CD14-positive monocyte (primary cell): ENCODE results near the gene MPL. TPM values are rescaled to one million over a fixed set of nuclear protein-coding genes. Genes with fewer than 3 reads are reported as not detected.

Source experiments
- DNase-seq, 3 donors: peaks; one replicate each; pipeline ENCODE4 v3.0.0-alpha.2; 2011 to 2022
- H2AFZ ChIP-seq: 2 replicates; pipeline ENCODE4 v1.6.0; 2012; ENCODE audit warnings: mild to moderate bottlenecking, low read depth, low read length, inconsistent platforms; ENCODE audit not compliant: insufficient read depth, poor library complexity, severe bottlenecking
- H3K27ac ChIP-seq, 2 donors: 1 replicate in 1 of 2; 2 replicates in 1 of 2; pipeline ENCODE4 v1.5.1; 2012 to 2013; ENCODE audit warnings: low read length in 2 of 2, control low read depth in 1 of 2, inconsistent platforms in 1 of 2, low read depth in 1 of 2, mild to moderate bottlenecking in 1 of 2
- H3K27me3 ChIP-seq, 2 donors: one replicate each; pipeline versions ENCODE4 v1.6.0 to v1.6.1; 2011 to 2013; ENCODE audit warnings: low read length in 2 of 2; ENCODE audit not compliant: control insufficient read depth in 2 of 2, insufficient read depth in 2 of 2
- H3K36me3 ChIP-seq, 2 donors: replicated peaks in 1 of 2; 1 replicate in 1 of 2; 2 replicates in 1 of 2; pipeline versions ENCODE4 v1.5.1 to v1.6.1; 2012 to 2013; ENCODE audit warnings: low read length in 2 of 2, control low read depth in 1 of 2, inconsistent platforms in 1 of 2, mild to moderate bottlenecking in 1 of 2; ENCODE audit not compliant: insufficient read depth in 2 of 2, control insufficient read depth in 1 of 2
- H3K4me1 ChIP-seq, 2 donors: 1 replicate in 1 of 2; 2 replicates in 1 of 2; pipeline versions ENCODE4 v1.5.1 to v1.6.1; 2012 to 2013; ENCODE audit warnings: low read length in 2 of 2, control low read depth in 1 of 2, inconsistent platforms in 1 of 2, mild to moderate bottlenecking in 1 of 2, moderate library complexity in 1 of 2; ENCODE audit not compliant: insufficient read depth in 2 of 2, control insufficient read depth in 1 of 2
- H3K4me2 ChIP-seq: replicated peaks from 2 replicates; pipeline ENCODE3; 2012; ENCODE audit warnings: low read length, moderate library complexity, mild to moderate bottlenecking; ENCODE audit not compliant: poor library complexity, severe bottlenecking; ENCODE audit errors: extremely low read depth
- H3K4me3 ChIP-seq, 3 experiments: fragments of 200-600 bp in 1 of 3; sonication (generic) in 1 of 3; replicated peaks in 1 of 3; 1 replicate in 2 of 3; 2 replicates in 1 of 3; pipeline ENCODE4 v1.5.1; 2011 to 2013; ENCODE audit warnings: low read length in 3 of 3, mild to moderate bottlenecking in 3 of 3, control low read depth in 2 of 3, low read depth in 2 of 3, inconsistent platforms in 1 of 3, moderate library complexity in 1 of 3
- H3K79me2 ChIP-seq: 2 replicates; pipeline ENCODE4 v1.6.0; 2012; ENCODE audit warnings: mild to moderate bottlenecking, control low read depth, inconsistent platforms, low read length, moderate library complexity; ENCODE audit not compliant: insufficient read depth
- H3K9ac ChIP-seq: 2 replicates; pipeline ENCODE4 v1.6.0; 2017; ENCODE audit warnings: low read length, mild to moderate bottlenecking; ENCODE audit not compliant: insufficient read depth, poor library complexity, severe bottlenecking
- H3K9me3 ChIP-seq, 2 donors: replicated peaks in 1 of 2; 1 replicate in 1 of 2; 2 replicates in 1 of 2; pipeline versions ENCODE4 v1.5.1 to v1.6.1; 2012 to 2013; ENCODE audit warnings: low read length in 2 of 2, control low read depth in 1 of 2; ENCODE audit not compliant: control insufficient read depth in 1 of 2, insufficient read depth in 1 of 2
- H4K20me1 ChIP-seq: 2 replicates; pipeline ENCODE4 v1.6.0; 2012; ENCODE audit warnings: mild to moderate bottlenecking, low read length, control low read depth, moderate library complexity; ENCODE audit not compliant: insufficient read depth
- H3K27ac Mint-ChIP-seq, 7 donors: one replicate each; pipeline ENCODE4 v1.8.0; 2020; ENCODE audit warnings: mild to moderate bottlenecking in 7 of 7, mixed read lengths in 7 of 7, moderate library complexity in 6 of 7, inconsistent platforms in 2 of 7
- H3K27me3 Mint-ChIP-seq, 3 donors: one replicate each; pipeline ENCODE4 v1.8.0; 2021 to 2022; ENCODE audit warnings: low read depth in 3 of 3, mild to moderate bottlenecking in 3 of 3, mixed read lengths in 3 of 3, moderate library complexity in 3 of 3, inconsistent platforms in 1 of 3
- H3K36me3 Mint-ChIP-seq, 2 donors: one replicate each; pipeline ENCODE4 v1.8.0; 2020; ENCODE audit warnings: mixed read lengths in 2 of 2, inconsistent platforms in 1 of 2, mild to moderate bottlenecking in 1 of 2
- H3K4me1 Mint-ChIP-seq: one replicate; pipeline ENCODE4 v1.8.0; 2020; ENCODE audit warnings: mild to moderate bottlenecking, mixed read lengths
- H3K4me3 Mint-ChIP-seq, 2 donors: one replicate each; pipeline ENCODE4 v1.8.0; 2020; ENCODE audit warnings: mild to moderate bottlenecking in 2 of 2, mixed read lengths in 2 of 2, moderate library complexity in 1 of 2
- H3K9me3 Mint-ChIP-seq, 7 donors: one replicate each; pipeline ENCODE4 v1.8.0; 2020 to 2022; ENCODE audit warnings: mixed read lengths in 7 of 7, mild to moderate bottlenecking in 6 of 7, moderate library complexity in 6 of 7, inconsistent platforms in 2 of 7
- CTCF ChIP-seq: fragments of 200-600 bp; IDR thresholded peaks from one replicate; pipeline ENCODE4 v1.8.0; 2022; ENCODE audit warnings: antibody characterized with exemption, mild to moderate bottlenecking
- WGBS: methylation state at CpG from one replicate; pipeline ENCODE4 v1.1.5; 2013; ENCODE audit warnings: missing lambda C conversion rate; ENCODE audit not compliant: insufficient coverage; 5-methylcytosine and 5-hydroxymethylcytosine counted together
- intact Hi-C, 2 donors: fragments of 100-400 bp; cut with micrococcal nuclease; formaldehyde crosslinking; loops; one replicate each; pipeline versions ENCODE4 v1.15.0 to v1.15.1; 2023
- polyA plus RNA-seq, 3 donors: library from polyadenylated mRNA; depleted of rRNA in 1 of 3; unstranded in 2 of 3; stranded (reverse) in 1 of 3; fragments of 300-500 nt in 2 of 3; fragments of >200 nt in 1 of 3; fragmentation: Illumina TruSeq in 2 of 3; gene quantifications; 1 replicate in 2 of 3; 2 replicates in 1 of 3; pipeline ENCODE4 v1.2.3, GENCODE V29; 2012 to 2021

The MPL gene
- polyA plus RNA-seq, 3 donors = not detected

DNA sequence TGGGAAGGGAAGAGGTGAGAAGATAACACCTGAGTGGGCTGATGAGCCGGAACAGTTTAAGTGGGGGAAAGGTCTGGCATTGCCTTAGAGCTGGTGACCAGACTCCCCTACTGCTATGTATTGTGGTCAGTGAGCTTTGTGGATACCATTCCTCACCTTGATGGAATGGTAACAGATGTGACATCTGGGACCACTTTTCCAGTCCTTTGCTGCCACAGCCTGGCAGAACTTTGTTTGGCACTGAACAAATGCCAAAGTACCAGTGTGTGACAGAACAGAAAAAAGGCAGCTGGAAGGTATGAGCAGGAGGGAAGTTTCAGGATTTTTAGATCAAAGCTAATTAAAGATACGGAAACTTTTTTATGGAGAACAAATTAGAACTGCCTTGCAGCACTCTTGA lies 45.8 kb downstream of the MPL start:
- Histone ChIP-seq H3K4me3 (no peak overlapping the region), H3K79me2 (peaks cover 12% of the 10 kb centered on the region), H3K9ac (no peak overlapping the region), H3K36me3 (peaks cover 51 to 65% of the 10 kb centered on the region in 2 donors), H3K4me2 (no peak overlapping the region), H3K4me1 (peaks cover 22 to 29% of the 10 kb centered on the region in 2 donors), H2AFZ (no peak overlapping the region), H4K20me1 (peaks cover 4% of the 10 kb centered on the region), H3K9me3 (no peaks in the 10 kb centered on the region), H3K27me3 (no peaks in the 10 kb centered on the region), H3K27ac (no peak overlapping the region)
- peaks cover 0 to 2% (median 0%) of the 10 kb centered on the region in 7 donors for H3K9me3 Mint-ChIP-seq
- peaks cover 31% of the 10 kb centered on the region for H3K4me1 Mint-ChIP-seq
- WGBS = no CpG with 5 or more reads among the region's 2 CpGs
- no peak for TF ChIP-seq CTCF
- H3K27ac Mint-ChIP-seq = peak overlapping the region in 3 of 7 donors; percentile 44 to 52 (median 46)
- peaks cover 68 to 70% of the 10 kb centered on the region in 2 donors for H3K36me3 Mint-ChIP-seq
- no peak overlapping the region for H3K4me3 Mint-ChIP-seq
- intact Hi-C loops = loop anchor here in 1 of 2 donors (10.0 kb wide), 1 partner anchor 261 kb away; no protein-coding TSS in a partner anchor
- no peak for DNase-seq
- H3K27me3 Mint-ChIP-seq = no peaks in the 10 kb centered on the region

DNA sequence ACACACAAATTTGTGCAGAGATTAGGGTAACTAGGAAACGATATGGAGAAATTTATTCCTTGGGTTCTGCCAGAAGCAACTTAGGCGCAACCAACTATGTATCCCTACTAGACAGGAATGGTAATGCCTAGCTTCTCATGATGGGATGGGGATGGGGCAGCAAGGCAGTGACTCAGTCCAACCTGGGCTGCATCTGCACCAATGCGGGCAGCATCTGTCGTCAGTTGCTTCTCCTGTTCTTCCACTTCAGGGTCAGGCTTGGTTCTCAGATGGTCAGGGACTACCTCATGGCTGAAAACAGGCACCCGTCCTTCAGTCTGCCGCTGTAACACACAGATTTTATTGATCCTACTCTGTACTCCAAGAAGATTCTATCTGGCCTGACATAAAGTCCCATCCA lies 49.1 kb downstream of the MPL start:
- H3K27me3 Mint-ChIP-seq = no peaks in the 10 kb centered on the region
- Histone ChIP-seq H3K36me3 (peaks cover 51 to 57% of the 10 kb centered on the region in 2 donors), H4K20me1 (peaks cover 12% of the 10 kb centered on the region), H3K4me1 (peaks cover 30 to 43% of the 10 kb centered on the region in 2 donors), H2AFZ (no peak overlapping the region), H3K79me2 (peaks cover 44% of the 10 kb centered on the region), H3K9me3 (no peaks in the 10 kb centered on the region), H3K9ac (no peak overlapping the region), H3K27ac (peak overlapping the region in 1 of 2 donors; percentile 88), H3K4me2 (no peak overlapping the region), H3K27me3 (no peaks in the 10 kb centered on the region), H3K4me3 (no peak overlapping the region)
- WGBS = 96% methylated on average over 4 of the region's 6 CpGs
- H3K27ac Mint-ChIP-seq = peak overlapping the region in 5 of 7 donors; percentile 8 to 81 (median 23)
- H3K9me3 Mint-ChIP-seq = peaks cover 0 to 2% (median 0%) of the 10 kb centered on the region in 7 donors
- no peak for DNase-seq
- H3K4me1 Mint-ChIP-seq = peaks cover 42% of the 10 kb centered on the region
- peaks cover 56% of the 10 kb centered on the region in 2 donors for H3K36me3 Mint-ChIP-seq
- TF ChIP-seq CTCF = no peak
- intact Hi-C loops = loop anchor here (5.0 to 10.0 kb wide), 2 partner anchors 34 to 258 kb away; no protein-coding TSS in a partner anchor
- no peak overlapping the region for H3K4me3 Mint-ChIP-seq
